Activated B cell treated with CpG ODN at 0.5 μM for 24 hours (primary cell): ENCODE measurements around the gene PGM1. TPM values are rescaled to one million over a fixed set of nuclear protein-coding genes. Genes with fewer than 3 reads are reported as not detected.

Experiments used
- ATAC-seq: fragments of 200-7000 bp; cut with Tn5 transposase; one replicate; pipeline ENCODE4 v1.10.0; 2021; ENCODE audit warnings: low read depth, mild to moderate bottlenecking, moderate library complexity
- CTCF ChIA-PET: fragments of 350-600 bp; sonication (Branson Sonifier 250); formaldehyde crosslinking; loops from one replicate; lab custom pipeline; 2021; ENCODE audit warnings: antibody characterized with exemption; lab: Charles Lee
- POLR2A ChIA-PET: fragments of 350-600 bp; sonication (Branson Sonifier 250); formaldehyde crosslinking; loops from one replicate; lab custom pipeline; 2021; ENCODE audit warnings: antibody characterized with exemption; lab: Charles Lee
- DNase-seq: peaks from one replicate; pipeline ENCODE4 v3.0.0; 2022
- H3K27ac Mint-ChIP-seq: one replicate; pipeline ENCODE4 v1.8.0; 2020; ENCODE audit warnings: mixed read lengths
- H3K27me3 Mint-ChIP-seq: one replicate; pipeline ENCODE4 v1.8.0; 2021; ENCODE audit warnings: mixed read lengths
- H3K36me3 Mint-ChIP-seq: one replicate; pipeline ENCODE4 v1.8.0; 2021; ENCODE audit warnings: low read depth, mixed read lengths
- H3K4me1 Mint-ChIP-seq: one replicate; pipeline ENCODE4 v1.8.0; 2021; ENCODE audit warnings: mixed read lengths
- H3K4me3 Mint-ChIP-seq: one replicate; pipeline ENCODE4 v1.8.0; 2020; ENCODE audit warnings: mild to moderate bottlenecking, mixed read lengths
- H3K9me3 Mint-ChIP-seq: one replicate; pipeline ENCODE4 v1.8.0; 2020; ENCODE audit warnings: mixed read lengths
- CTCF ChIP-seq: fragments of 200-600 bp; IDR thresholded peaks from one replicate; pipeline ENCODE4 v1.8.0; 2022; ENCODE audit warnings: antibody characterized with exemption, mild to moderate bottlenecking
- intact Hi-C: fragments of 100-400 bp; cut with micrococcal nuclease; formaldehyde crosslinking; loops from one replicate; pipeline ENCODE4 v1.15.1; 2024
- total RNA-seq: library from RNA; stranded (reverse); gene quantifications from 2 replicates; pipeline ENCODE4 v1.2.3, GENCODE V29; 2022

Gene PGM1
- total RNA-seq, 1 donor from 2014 or later: 20.8 TPM

- ChIA-PET CTCF (no interaction called here), POLR2A (no interaction called here)
- peaks cover 12% of the 10 kb centered on the region for H3K27me3 Mint-ChIP-seq
- H3K27ac Mint-ChIP-seq: no peak overlapping the region
- H3K9me3 Mint-ChIP-seq: no peaks in the 10 kb centered on the region
- TF ChIP-seq CTCF: no peak
- no peak overlapping the region for H3K4me3 Mint-ChIP-seq
- no peaks in the 10 kb centered on the region for H3K4me1 Mint-ChIP-seq
- H3K36me3 Mint-ChIP-seq: no peaks in the 10 kb centered on the region
- intact Hi-C loops: no loop called here
- ATAC-seq (no peak), DNase-seq (no peak)
Measured at GRCh38 chr1:63686696-63687095, 93.5 kb downstream of the PGM1 start.

- Mint-ChIP-seq H3K4me1 (no peaks in the 10 kb centered on the region), H3K9me3 (no peaks in the 10 kb centered on the region), H3K4me3 (no peak overlapping the region), H3K36me3 (no peaks in the 10 kb centered on the region), H3K27ac (no peak overlapping the region), H3K27me3 (peaks cover 10% of the 10 kb centered on the region)
- no peak for TF ChIP-seq CTCF
- no peak for ATAC-seq
- ChIA-PET POLR2A (no interaction called here), CTCF (interaction anchor here (1.5 kb wide), 1 partner anchor 449 kb away, joined by 4 read pairs; no protein-coding TSS in a partner anchor)
- intact Hi-C loops: no loop called here
- no peak for DNase-seq
Measured at GRCh38 chr1:63688302-63688890, 95.2 kb downstream of the PGM1 start.

GRCh38 chr1:63690966-63691700 lies 97.9 kb downstream of the PGM1 start:
- intact Hi-C loops: no loop called here
- H3K27me3 Mint-ChIP-seq: peaks cover 10% of the 10 kb centered on the region
- no peak overlapping the region for H3K4me3 Mint-ChIP-seq
- DNase-seq (no peak), ATAC-seq (no peak)
- ChIA-PET CTCF (interaction anchor here (0.6 to 5.0 kb wide), 23 partner anchors 12 to 556 kb away, joined by 3 to 63 read pairs (median 5); partner anchors contain the start of gene ROR1), POLR2A (interaction anchor here (0.9 kb wide), 1 partner anchor 555 kb away, joined by 3 read pairs; no protein-coding TSS in a partner anchor)
- no peaks in the 10 kb centered on the region for H3K36me3 Mint-ChIP-seq
- H3K9me3 Mint-ChIP-seq: no peaks in the 10 kb centered on the region
- H3K4me1 Mint-ChIP-seq: no peaks in the 10 kb centered on the region
- TF ChIP-seq CTCF: no peak
- H3K27ac Mint-ChIP-seq: no peak overlapping the region

GRCh38 chr1:63691701-63692425 lies 98.7 kb downstream of the PGM1 start:
- ATAC-seq: peak; percentile 57
- peaks cover 8% of the 10 kb centered on the region for H3K27me3 Mint-ChIP-seq
- no peaks in the 10 kb centered on the region for H3K9me3 Mint-ChIP-seq
- TF ChIP-seq CTCF: no peak
- POLR2A ChIA-PET: interaction anchor here (0.8 to 0.9 kb wide), 2 partner anchors 222 to 554 kb away, joined by 3 read pairs; no protein-coding TSS in a partner anchor
- CTCF ChIA-PET: interaction anchor here (0.6 to 5.0 kb wide), 26 partner anchors 11 to 555 kb away, joined by 3 to 63 read pairs (median 4); partner anchors contain the start of gene ROR1
- no peak overlapping the region for H3K4me3 Mint-ChIP-seq
- DNase-seq: no peak
- no peak overlapping the region for H3K27ac Mint-ChIP-seq
- H3K4me1 Mint-ChIP-seq: no peaks in the 10 kb centered on the region
- H3K36me3 Mint-ChIP-seq: no peaks in the 10 kb centered on the region
- intact Hi-C loops: loop anchor here (1.0 kb wide), 3 partner anchors 223 to 554 kb away; no protein-coding TSS in a partner anchor
